Heart right ventricle (tissue), 16 donors: Measurements from ENCODE around the gene LAMA2. TPM values are rescaled to one million over a fixed set of nuclear protein-coding genes. Genes with fewer than 3 reads are reported as not detected.
"Not testable (repeated sequence)": the region's sequence is repeated elsewhere in the genome, so short reads cannot be mapped to it uniquely, and the experiment has no call there.

Source experiments
- ATAC-seq, 8 donors: fragments of 200-7000 bp; cut with Tn5 transposase; one replicate each; pipeline ENCODE4 v1.9.1; 2020; ENCODE audit warnings: mild to moderate bottlenecking in 8 of 8, moderate library complexity in 8 of 8, moderate number of reproducible peaks in 1 of 8
- DNase-seq, 2 donors: peaks; one replicate each; pipeline ENCODE4 v3.0.0-alpha.2; 2020
- H3K27ac ChIP-seq, 10 donors: fragments of 200-600 bp; sonication (generic) in 2 of 10; one replicate each; pipeline versions ENCODE4 v1.5.0 to v1.8.0; 2020 to 2022; ENCODE audit warnings: mild to moderate bottlenecking in 3 of 10
- H3K27me3 ChIP-seq, 7 donors: fragments of 200-600 bp; one replicate each; pipeline ENCODE4 v1.8.0; 2021 to 2022; ENCODE audit warnings: mild to moderate bottlenecking in 2 of 7
- H3K36me3 ChIP-seq, 9 donors: fragments of 200-600 bp; sonication (generic) in 1 of 9; one replicate each; pipeline versions ENCODE4 v1.5.0 to v1.8.0; 2020 to 2022; ENCODE audit warnings: mild to moderate bottlenecking in 2 of 9
- H3K4me1 ChIP-seq, 9 donors: fragments of 200-600 bp; sonication (generic) in 1 of 9; one replicate each; pipeline versions ENCODE4 v1.5.0 to v1.8.0; 2020 to 2022; ENCODE audit warnings: mild to moderate bottlenecking in 4 of 9
- H3K4me3 ChIP-seq, 10 donors: fragments of 200-600 bp; sonication (generic) in 2 of 10; one replicate each; pipeline versions ENCODE4 v1.5.0 to v1.8.0; 2020 to 2022; ENCODE audit warnings: mild to moderate bottlenecking in 7 of 10, moderate library complexity in 2 of 10
- H3K9me3 ChIP-seq, 11 donors: fragments of 200-600 bp in 10 of 11; sonication (generic) in 2 of 11; one replicate each; pipeline versions ENCODE4 v1.5.0 to v1.8.0; 2013 to 2022; ENCODE audit warnings: mild to moderate bottlenecking in 2 of 11, control low read depth in 1 of 11, moderate library complexity in 1 of 11
- CTCF ChIP-seq, 9 donors: fragments of 200-600 bp; sonication (generic) in 2 of 9; IDR thresholded peaks; one replicate each; pipeline versions ENCODE4 v1.5.0 to v1.8.0; 2021 to 2022; ENCODE audit warnings: antibody characterized with exemption in 9 of 9, mild to moderate bottlenecking in 5 of 9, moderate library complexity in 1 of 9
- WGBS, 2 donors: extraction: QIAGEN DNeasy Blood & Tissue Kit; methylation state at CpG; one replicate each; pipeline ENCODE4 v1.1.7; 2013; ENCODE audit warnings: inconsistent platforms in 1 of 2; 5-methylcytosine and 5-hydroxymethylcytosine counted together
- intact Hi-C, 10 donors: fragments of 100-400 bp; cut with DNase I; formaldehyde crosslinking; loops; one replicate each; pipeline versions ENCODE4 v1.11.1 to v1.14.2; 2022
- polyA plus RNA-seq, 2 donors: library from polyadenylated mRNA; stranded (reverse); fragments of 200-250 nt; gene quantifications; one replicate each; pipeline ENCODE4 v1.2.3, GENCODE V29; 2013
- total RNA-seq, 10 donors: library from RNA; stranded (reverse); fragmentation: NEBNext Ultra II Directional in 3 of 10; extraction: Animal tissue kit (Norgen Biotek cat#: 25700) in 3 of 10; gene quantifications; one replicate each; pipeline versions ENCODE4 v1.2.1 to v1.2.4, GENCODE V29; 2021 to 2023
- donor health status: Arrhythmogenic right ventricular cardiomyopathy.
- donor health status: ischemic (EF 13 %, LVEDD 7.1; RV severe dilation, severe dysfunction).
- donor health status: healthy with polysubstance abuse.
- donor health status: DM: no; HTN: yes; CAD: no.
- donor health status: DM: no; HTN: no; CAD: no.
- donor health status: ischemic (EF 25% LVEDD 6.9; RV normal size, moderate dysfunction).
- donor health status: ischemic (EF 25% LVEDD 5.7; RV mildly dilated, moderate dysfunction).
- donor health status: healthy.
- donor health status: DM: yes; HTN: yes; CAD: no.
- donor health status: Ischemic cardiomyopathy.
- donor health status: ischemic (EF 35%, LVEDD 5.7; RV mildly dilated, moderate dysfunction).
- donor health status: nonischemic (EF 11% LVEDD 7.7; RV severe dilation, severe dysfunction).
- donor health status: DM: yes; HTN: yes; CAD: no.
- donor health status: PGD.
- donor health status: ischemic (EF 29% LVEDD 5.4; RV normal size, mild dysfunction).
- donor health status: nonischemic (EF 23%, LVEDD 6.1; RV moderate dilation, normal function).

Gene LAMA2
- total and polyA plus RNA-seq, 12 donors, result 31.1 to 293 (median 223) TPM

GRCh38 chr6:129050086-129050485 is 167.1 kb downstream of the LAMA2 start:
- Histone ChIP-seq H3K36me3 (peaks cover 0 to 62% (median 10%) of the 10 kb centered on the region in 9 donors), H3K9me3 (no peaks in the 10 kb centered on the region), H3K4me1 (peaks cover 0 to 31% (median 0%) of the 10 kb centered on the region in 9 donors), H3K4me3 (no peak overlapping the region), H3K27ac (no peak overlapping the region), H3K27me3 (no peaks in the 10 kb centered on the region)
- no peak for ATAC-seq
- no peak for TF ChIP-seq CTCF (IDR thresholded peaks at IDR 0.05)
- WGBS, 2 donors, result 89 to 90% methylated on average over 4 of the region's 4 CpGs
- no peak for DNase-seq
- intact Hi-C loops, result no loop called here

- Histone ChIP-seq H3K4me1 (peaks cover 0 to 16% (median 3%) of the 10 kb centered on the region in 9 donors), H3K36me3 (peaks cover 0 to 71% (median 10%) of the 10 kb centered on the region in 9 donors)
- H3K9me3 ChIP-seq, DNase-seq, intact Hi-C loops, ATAC-seq, H3K27ac ChIP-seq, H3K4me3 ChIP-seq, H3K27me3 ChIP-seq: not testable (repeated sequence)
- 94 to 95% methylated on average over 13 of the region's 13 CpGs for WGBS, 2 donors
Observed at GRCh38 chr6:129053143-129053542, 170.2 kb downstream of the LAMA2 start.

- Histone ChIP-seq H3K27me3 (no peaks in the 10 kb centered on the region), H3K4me1 (peaks cover 0 to 25% (median 13%) of the 10 kb centered on the region in 9 donors), H3K9me3 (no peaks in the 10 kb centered on the region), H3K27ac (no peak overlapping the region), H3K36me3 (peaks cover 0 to 72% (median 12%) of the 10 kb centered on the region in 9 donors), H3K4me3 (no peak overlapping the region)
- 27 to 29% methylated on average over 3 of the region's 3 CpGs for WGBS, 2 donors
- DNase-seq (no peak), ATAC-seq (no peak)
- intact Hi-C loops, result no loop called here
- TF ChIP-seq CTCF (IDR thresholded peaks at IDR 0.05), result no peak
Observed at GRCh38 chr6:129055796-129056195, 172.9 kb downstream of the LAMA2 start.

GRCh38 chr6:129059650-129060049 is 176.7 kb downstream of the LAMA2 start:
- Histone ChIP-seq H3K9me3 (no peaks in the 10 kb centered on the region), H3K27me3 (no peaks in the 10 kb centered on the region), H3K27ac (peak overlapping the region in 1 of 10 donors; percentile 17), H3K36me3 (peaks cover 0 to 73% (median 12%) of the 10 kb centered on the region in 9 donors), H3K4me3 (no peak overlapping the region), H3K4me1 (peaks cover 0 to 25% (median 13%) of the 10 kb centered on the region in 9 donors)
- DNase-seq, result no peak
- ATAC-seq, result no peak
- 83 to 90% methylated on average over 2 of the region's 2 CpGs for whole genome bisulfite sequencing, 2 donors
- TF ChIP-seq CTCF (IDR thresholded peaks at IDR 0.05), result no peak
- intact Hi-C loops, result no loop called here

GRCh38 chr6:129069006-129069405 is 186.1 kb downstream of the LAMA2 start:
- peak overlapping the region in 4 of 10 donors; percentile 7 to 39 (median 24) for H3K27ac ChIP-seq
- H3K9me3 ChIP-seq, result peaks cover 0 to 6% (median 0%) of the 10 kb centered on the region in 11 donors
- no peaks in the 10 kb centered on the region for H3K27me3 ChIP-seq
- intact Hi-C loops, result no loop called here
- ATAC-seq (no peak), DNase-seq (no peak)
- no peak overlapping the region for H3K4me3 ChIP-seq
- peaks cover 0 to 36% (median 3%) of the 10 kb centered on the region in 9 donors for H3K36me3 ChIP-seq
- no peak for TF ChIP-seq CTCF (IDR thresholded peaks at IDR 0.05)
- peaks cover 0 to 27% (median 0%) of the 10 kb centered on the region in 9 donors for H3K4me1 ChIP-seq
